Measurements from ENCODE around the gene TMEM117.

Gene TMEM117

GRCh38 chr12:44295958-44296623 is 460.2 kb downstream of the TMEM117 start:
- no peak for DNase-seq (ENCODE audit: low read depth in 2 of 2)

DNA sequence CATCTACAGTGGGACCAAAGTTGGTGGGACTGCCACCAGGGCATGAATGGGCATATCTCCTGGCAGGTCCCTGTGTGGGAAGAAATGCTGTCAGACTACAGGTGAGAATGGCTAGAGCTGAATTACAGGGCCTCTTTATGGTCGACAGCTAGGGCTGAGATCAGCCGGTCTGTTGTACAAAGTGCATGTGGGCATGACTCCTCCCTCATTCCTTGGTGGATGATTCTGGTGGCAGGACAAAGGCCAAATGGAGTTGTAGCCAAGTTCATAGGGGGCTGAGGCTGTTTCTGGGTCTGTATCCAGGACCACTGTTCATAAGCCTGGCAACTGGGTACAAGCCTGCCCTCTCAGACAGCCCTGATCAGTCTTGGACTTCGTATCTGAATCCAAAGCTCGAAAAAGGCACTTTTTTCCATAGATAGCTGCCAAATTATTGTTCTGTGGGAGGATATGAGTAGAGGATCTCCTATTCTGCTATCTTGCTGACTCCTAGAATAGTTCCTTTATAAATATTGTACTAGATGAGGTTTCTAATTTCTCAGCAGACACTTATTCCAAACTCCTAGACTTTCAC is 460.8 kb downstream of the TMEM117 start:
- no peak for DNase-seq (ENCODE audit: low read depth in 2 of 2)

- DNase-seq (ENCODE audit: low read depth in 2 of 2) = no peak
These were observed 463.6 kb downstream of the TMEM117 start for GRCh38 chr12:44299524-44299923.

GRCh38 chr12:44307506-44308168 is 471.8 kb downstream of the TMEM117 start:
- no peak for DNase-seq (ENCODE audit: low read depth in 2 of 2)

DNA sequence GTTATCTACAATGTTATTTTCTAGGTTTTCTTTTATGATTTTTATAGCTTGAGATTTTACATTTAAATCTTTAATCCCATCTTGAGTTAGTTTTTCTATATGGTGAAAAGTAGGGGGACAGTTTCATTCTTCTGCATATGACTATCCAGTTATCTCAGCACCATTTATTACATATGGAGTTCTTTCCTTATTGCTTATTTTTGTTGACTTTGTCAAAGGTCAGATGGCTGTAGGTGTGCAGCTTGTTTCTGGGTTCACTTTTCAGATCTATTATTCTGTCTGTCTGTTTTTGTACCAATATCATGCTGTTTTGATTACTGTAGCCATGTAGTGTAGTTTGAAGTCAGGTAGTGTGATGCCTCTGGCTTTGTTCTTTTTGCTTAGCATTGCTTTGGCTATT is 477.3 kb downstream of the TMEM117 start:
- no peak for DNase-seq (ENCODE audit: low read depth in 2 of 2)

GRCh38 chr12:44314007-44314500 is 478.2 kb downstream of the TMEM117 start:
- DNase-seq (ENCODE audit: low read depth in 2 of 2) = no peak

DNA sequence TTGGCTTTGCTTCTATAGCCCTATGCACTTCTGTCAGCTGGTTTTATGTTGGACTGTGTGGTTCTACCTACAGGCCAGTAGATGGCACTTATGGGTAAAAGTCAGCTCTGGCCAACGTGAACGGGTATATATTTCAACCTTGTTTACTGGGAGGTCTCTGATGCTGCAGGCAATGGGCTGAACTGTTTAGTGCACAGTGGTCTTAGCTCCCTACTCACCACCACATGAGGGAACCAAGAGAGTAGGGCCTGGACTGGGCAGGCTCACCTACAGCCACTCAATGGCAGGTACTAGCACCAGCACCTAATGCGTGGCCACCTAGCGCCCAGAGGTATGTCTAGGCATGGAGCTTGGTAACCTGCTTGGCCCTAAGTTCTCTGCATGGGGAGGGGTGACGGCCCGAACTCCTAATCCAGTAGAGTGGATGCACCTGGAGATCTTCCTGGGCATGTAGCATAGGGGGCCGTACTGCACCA is 481.8 kb downstream of the TMEM117 start:
- DNase-seq (ENCODE audit: low read depth in 2 of 2) = no peak

GRCh38 chr12:44331269-44331668 is 495.4 kb downstream of the TMEM117 start:
- no peak for DNase-seq (ENCODE audit: low read depth in 2 of 2)

GRCh38 chr12:44334347-44334746 is 498.5 kb downstream of the TMEM117 start:
- no peak for DNase-seq (ENCODE audit: low read depth in 2 of 2)

DNA sequence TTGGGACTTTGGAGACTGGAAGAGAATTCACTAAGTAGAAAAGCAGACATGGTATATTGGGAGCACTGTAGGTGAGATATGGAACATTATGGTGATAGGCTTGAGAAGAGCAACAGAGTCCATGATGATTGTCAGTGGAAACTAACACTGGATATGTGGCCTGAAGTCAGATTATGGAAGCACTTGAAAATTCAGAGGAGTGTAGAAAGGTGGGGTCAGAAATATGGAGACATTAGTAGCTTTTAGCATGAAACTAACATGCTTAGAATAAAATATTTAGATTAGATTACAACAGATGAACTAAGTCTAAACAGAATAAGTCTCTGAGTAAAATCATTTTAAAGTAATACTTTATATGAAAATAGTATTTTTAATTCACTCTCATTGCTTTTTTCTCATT is 499.1 kb downstream of the TMEM117 start:
- no peak for DNase-seq (ENCODE audit: low read depth in 2 of 2)

DNA sequence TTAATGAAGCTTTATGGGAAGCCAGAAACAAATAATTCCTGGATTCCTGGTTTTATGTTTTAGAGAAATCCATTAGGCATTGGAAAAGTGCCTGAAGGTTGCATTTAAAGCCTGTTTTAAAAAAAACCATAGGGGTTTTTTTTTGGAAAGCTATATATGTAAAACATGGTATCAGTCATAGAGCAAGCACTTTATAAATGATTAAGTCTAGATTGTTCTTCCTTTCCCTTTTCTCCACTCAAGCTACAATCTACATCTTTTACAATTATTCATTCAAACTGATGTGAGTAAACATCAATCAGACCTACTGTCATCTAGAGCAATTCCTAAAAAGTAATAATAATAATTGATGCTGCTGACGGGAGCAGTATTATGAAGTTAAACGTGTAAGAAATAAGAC is 500.7 kb downstream of the TMEM117 start:
- no peak for DNase-seq (ENCODE audit: low read depth in 2 of 2)

DNA sequence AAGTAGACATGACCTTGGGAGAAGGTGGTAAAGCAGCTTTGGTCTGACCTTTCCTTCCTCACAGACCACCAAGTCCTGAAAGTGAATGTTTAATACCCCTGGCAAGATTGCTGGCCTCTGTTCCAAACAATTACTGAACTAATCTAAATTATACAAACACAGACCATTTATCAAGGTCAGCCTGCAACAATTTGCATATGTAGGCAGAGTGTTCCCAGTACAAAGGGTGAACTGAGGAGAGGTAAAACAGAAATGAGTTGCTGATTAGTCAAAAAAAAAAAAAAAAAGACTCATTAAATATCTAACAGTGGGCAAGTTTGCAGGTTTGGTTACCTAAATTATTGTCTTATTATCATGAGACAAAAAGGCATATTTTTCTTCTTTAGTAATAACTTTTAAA is 506.5 kb downstream of the TMEM117 start:
- no peak for DNase-seq (ENCODE audit: low read depth in 2 of 2)

GRCh38 chr12:44347145-44347544 is 511.3 kb downstream of the TMEM117 start:
- DNase-seq (ENCODE audit: low read depth in 2 of 2) = no peak

- DNase-seq (ENCODE audit: low read depth in 2 of 2) = no peak
These were observed 521.6 kb downstream of the TMEM117 start for GRCh38 chr12:44357494-44357893.

GRCh38 chr12:44358636-44359035 is 522.8 kb downstream of the TMEM117 start:
- DNase-seq (ENCODE audit: low read depth in 2 of 2) = no peak

GRCh38 chr12:44362947-44363346 is 527.1 kb downstream of the TMEM117 start:
- no peak for DNase-seq (ENCODE audit: low read depth in 2 of 2)

- DNase-seq (ENCODE audit: low read depth in 2 of 2) = no peak
These were observed 531.3 kb downstream of the TMEM117 start for GRCh38 chr12:44367136-44367535.

GRCh38 chr12:44367916-44368315 is 532.0 kb downstream of the TMEM117 start:
- no peak for DNase-seq (ENCODE audit: low read depth in 2 of 2)

- no peak for DNase-seq (ENCODE audit: low read depth in 2 of 2)
These were observed 534.1 kb downstream of the TMEM117 start for GRCh38 chr12:44369998-44370397.

DNA sequence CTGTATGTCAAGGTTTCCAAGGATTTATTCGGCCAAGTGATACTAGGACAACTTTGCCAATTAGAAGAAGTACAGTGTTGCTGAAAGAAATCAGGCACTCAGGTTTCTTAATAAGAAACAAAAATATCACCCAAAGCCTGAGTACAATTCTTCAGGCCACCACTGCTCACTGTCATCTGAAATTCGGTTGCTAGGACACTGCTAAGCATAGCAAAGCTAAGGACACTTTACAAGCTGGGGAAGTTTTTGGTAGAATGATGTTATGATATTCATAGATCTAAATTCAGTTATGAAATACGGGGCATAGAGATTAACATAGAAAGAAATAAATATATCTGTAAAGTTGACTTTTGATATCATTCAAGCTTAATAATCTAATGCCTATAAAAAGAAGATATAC is 535.1 kb downstream of the TMEM117 start:
- DNase-seq (ENCODE audit: low read depth in 2 of 2) = no peak

DNA sequence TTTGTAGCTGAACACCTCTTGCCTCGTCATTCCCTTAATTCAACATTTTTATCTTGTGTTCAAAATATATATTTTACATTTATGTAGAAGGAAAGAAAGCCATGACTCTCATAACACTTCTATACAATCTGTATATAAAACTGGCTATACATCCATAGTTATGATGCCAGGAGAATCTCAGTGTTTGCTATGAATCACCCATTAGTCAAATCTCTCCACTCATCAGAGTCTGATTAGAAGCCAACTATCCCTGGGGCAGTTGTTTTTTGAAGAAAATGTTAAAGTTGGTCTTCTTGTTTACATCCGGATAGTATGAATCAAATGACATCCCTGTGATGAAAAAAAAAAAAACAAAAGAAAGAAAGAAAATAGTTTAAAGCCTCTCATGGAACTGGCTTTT is 536.4 kb downstream of the TMEM117 start:
- no peak for DNase-seq (ENCODE audit: low read depth in 2 of 2)

- no peak for DNase-seq (ENCODE audit: low read depth in 2 of 2)
These were observed 539.8 kb downstream of the TMEM117 start for GRCh38 chr12:44375694-44376093.
